LNCAP (cell line): ENCODE data around the gene FNBP1.

Experiments
- CTCF ChIP-seq: fragments of 450-650 bp; IDR thresholded peaks from 2 replicates; pipeline ENCODE4 v1.5.1; 2017; ENCODE audit warnings: mild to moderate bottlenecking

Gene FNBP1

GRCh38 chr9:129972816-129973215, 70.2 kb downstream of the FNBP1 start:
- TF ChIP-seq CTCF: no peak

GRCh38 chr9:129968690-129969485, 74.1 kb downstream of the FNBP1 start:
- no peak for TF ChIP-seq CTCF

GRCh38 chr9:129964901-129965734, 77.9 kb downstream of the FNBP1 start:
- TF ChIP-seq CTCF: no peak

GRCh38 chr9:129962889-129963703, 79.9 kb downstream of the FNBP1 start:
- TF ChIP-seq CTCF: no peak

- TF ChIP-seq CTCF: no peak
Observed at GRCh38 chr9:129962451-129962864, 80.5 kb downstream of the FNBP1 start.

GRCh38 chr9:129958796-129959195, 84.2 kb downstream of the FNBP1 start:
- TF ChIP-seq CTCF: no peak

- no peak for TF ChIP-seq CTCF
Observed at GRCh38 chr9:129954868-129955550, 88.0 kb downstream of the FNBP1 start.
